PC-3 (cell line): ENCODE measurements around the gene MAMDC2. TPM values are rescaled to one million over a fixed set of nuclear protein-coding genes. Genes with fewer than 3 reads are reported as not detected.

Source experiments
- ATAC-seq: fragments of 200-7000 bp; cut with Tn5 transposase; 2 replicates; pipeline ENCODE4 v1.9.1; 2020; ENCODE audit warnings: mild to moderate bottlenecking, moderate library complexity
- BruUV-seq: library from RNA; stranded (reverse); fragments of 400-500 nt; replicated peaks from 2 replicates; lab custom pipeline; 2021; lab: Mats Ljungman, UMichigan
- CTCF ChIA-PET: fragments of 300-600 bp; sonication (Branson Sonifier 250); formaldehyde crosslinking; loops from one replicate; lab custom pipeline; 2022; ENCODE audit warnings: antibody characterized with exemption; lab: Charles Lee
- POLR2A ChIA-PET: fragments of 300-600 bp; sonication (Branson Sonifier 250); formaldehyde crosslinking; loops from one replicate; lab custom pipeline; 2022; ENCODE audit warnings: antibody characterized with exemption; ENCODE audit not compliant: unreplicated experiment; lab: Charles Lee
- DNase-seq: peaks from one replicate; pipeline ENCODE4 v3.0.0-alpha.2; 2015
- H2AFZ ChIP-seq: fragments of 300-600 bp; sonication (generic); 2 replicates; pipeline ENCODE4 v1.6.0; 2016; ENCODE audit warnings: antibody characterized with exemption, low read length
- H3F3A ChIP-seq: fragments of 300-600 bp; sonication (generic); one replicate; pipeline ENCODE4 v1.6.0; 2017; ENCODE audit warnings: antibody characterized with exemption, low read length, control low read depth, mild to moderate bottlenecking; ENCODE audit not compliant: unreplicated experiment
- H3K27ac ChIP-seq: fragments of 300-600 bp; sonication (generic); 2 replicates; pipeline ENCODE4 v1.5.1; 2016; ENCODE audit warnings: mild to moderate bottlenecking, low read length
- H3K27me3 ChIP-seq: fragments of 300-600 bp; sonication (generic); 2 replicates; pipeline ENCODE4 v1.6.1; 2016; ENCODE audit warnings: low read length, mixed read lengths
- H3K36me3 ChIP-seq: fragments of 300-600 bp; sonication (generic); 2 replicates; pipeline ENCODE4 v1.6.1; 2016; ENCODE audit warnings: low read depth, mixed run types, low read length, mixed read lengths
- H3K4me1 ChIP-seq: fragments of 300-600 bp; sonication (generic); 2 replicates; pipeline ENCODE4 v1.5.1; 2016; ENCODE audit warnings: low read length; ENCODE audit not compliant: insufficient read depth
- H3K4me2 ChIP-seq: fragments of 300-600 bp; sonication (generic); 2 replicates; pipeline ENCODE4 v1.6.0; 2016; ENCODE audit warnings: low read length
- H3K4me3 ChIP-seq: fragments of 300-600 bp; sonication (generic); 2 replicates; pipeline ENCODE4 v1.5.1; 2016; ENCODE audit warnings: mild to moderate bottlenecking, low read length, mixed read lengths
- H3K79me2 ChIP-seq: fragments of 300-600 bp; sonication (generic); 2 replicates; pipeline ENCODE4 v1.6.1; 2017; ENCODE audit warnings: low read length, mixed read lengths
- H3K9ac ChIP-seq: fragments of 300-600 bp; sonication (generic); 2 replicates; pipeline ENCODE4 v1.6.0; 2016; ENCODE audit warnings: mild to moderate bottlenecking, low read length
- H3K9me2 ChIP-seq: fragments of 300-600 bp; sonication (generic); replicated peaks from 2 replicates; pipeline ENCODE4 v1.6.1; 2016; ENCODE audit warnings: mixed run types, low read length, mixed read lengths
- H3K9me3 ChIP-seq: fragments of 300-600 bp; sonication (generic); 2 replicates; pipeline ENCODE4 v1.6.1; 2016; ENCODE audit warnings: low read length, mixed read lengths
- H4K20me1 ChIP-seq: fragments of 300-600 bp; sonication (generic); 2 replicates; pipeline ENCODE4 v1.6.1; 2016; ENCODE audit warnings: low read length, mixed read lengths
- CTCF ChIP-seq: fragments of 300-600 bp; sonication (generic); conservative IDR thresholded peaks from 2 replicates; pipeline ENCODE4 v1.5.1; 2017; ENCODE audit warnings: antibody characterized with exemption, low read depth, mild to moderate bottlenecking, low read length
- EZH2 ChIP-seq: fragments of 300-600 bp; sonication (generic); IDR thresholded peaks from one replicate; pipeline ENCODE4 v1.6.1; 2017; ENCODE audit warnings: antibody characterized with exemption, mild to moderate bottlenecking, low read length; ENCODE audit not compliant: unreplicated experiment
- EZH2phosphoT487 ChIP-seq: fragments of 300-600 bp; sonication (generic); IDR thresholded peaks from 2 replicates; pipeline ENCODE4 v1.6.1; 2018; ENCODE audit warnings: mild to moderate bottlenecking, antibody characterized with exemption, low read length, borderline replicate concordance
- intact Hi-C: fragments of 100-400 bp; cut with micrococcal nuclease; formaldehyde crosslinking; loops from 2 replicates; pipeline ENCODE4 v1.9.0; 2023
- total RNA-seq: library from RNA; depleted of rRNA; stranded (reverse); fragments of >200 nt; gene quantifications from 2 replicates; pipeline ENCODE4 v1.2.3, GENCODE V29; 2014

The MAMDC2 gene
- total RNA-seq, 1 experiment from 2014 or later = not detected

GRCh38 chr9:70145981-70146380 is 102.3 kb downstream of the MAMDC2 start:
- Histone ChIP-seq H3K9me3 (no peaks in the 10 kb centered on the region), H3K4me1 (no peaks in the 10 kb centered on the region), H3K27ac (no peak overlapping the region), H3K9me2 (no peaks in the 10 kb centered on the region), H3K27me3 (no peaks in the 10 kb centered on the region), H3K9ac (no peak overlapping the region), H2AFZ (no peak overlapping the region), H4K20me1 (no peaks in the 10 kb centered on the region), H3F3A (no peaks in the 10 kb centered on the region), H3K4me3 (no peak overlapping the region), H3K36me3 (no peaks in the 10 kb centered on the region), H3K4me2 (no peak overlapping the region), H3K79me2 (no peaks in the 10 kb centered on the region)
- no peak for TF ChIP-seq EZH2phosphoT487
- ATAC-seq = no peak
- no TSS peak for BruUV-seq
- CTCF ChIA-PET = no interaction called here
- no peak for DNase-seq
- POLR2A ChIA-PET = no interaction called here
- intact Hi-C loops = no loop called here

- H3K27me3 ChIP-seq = no peaks in the 10 kb centered on the region
- no peaks in the 10 kb centered on the region for H3K4me1 ChIP-seq
- no peaks in the 10 kb centered on the region for H3F3A ChIP-seq
- DNase-seq (no peak), ATAC-seq (no peak)
- no peak overlapping the region for H3K4me2 ChIP-seq
- no peaks in the 10 kb centered on the region for H3K9me2 ChIP-seq
- ChIA-PET POLR2A (no interaction called here), CTCF (no interaction called here)
- no peaks in the 10 kb centered on the region for H3K9me3 ChIP-seq
- no peak overlapping the region for H3K4me3 ChIP-seq
- no peak overlapping the region for H3K27ac ChIP-seq
- intact Hi-C loops = no loop called here
- no peaks in the 10 kb centered on the region for H3K79me2 ChIP-seq
- H3K9ac ChIP-seq = no peak overlapping the region
- no peak overlapping the region for H2AFZ ChIP-seq
- TF ChIP-seq CTCF (no peak), EZH2 (no peak), EZH2phosphoT487 (no peak)
- no TSS peak for BruUV-seq
- H3K36me3 ChIP-seq = no peaks in the 10 kb centered on the region
- H4K20me1 ChIP-seq = no peaks in the 10 kb centered on the region
Observed at GRCh38 chr9:70147196-70147595, 103.5 kb downstream of the MAMDC2 start.

- Histone ChIP-seq H3K27ac (no peak overlapping the region), H3K36me3 (no peaks in the 10 kb centered on the region), H3K9ac (no peak overlapping the region), H3K9me3 (no peaks in the 10 kb centered on the region), H3K9me2 (no peaks in the 10 kb centered on the region), H3K4me3 (no peak overlapping the region), H3F3A (no peaks in the 10 kb centered on the region), H3K4me2 (no peak overlapping the region), H4K20me1 (no peaks in the 10 kb centered on the region), H3K79me2 (no peaks in the 10 kb centered on the region), H3K4me1 (no peaks in the 10 kb centered on the region), H2AFZ (no peak overlapping the region), H3K27me3 (no peaks in the 10 kb centered on the region)
- no TSS peak for BruUV-seq
- intact Hi-C loops = no loop called here
- POLR2A ChIA-PET = no interaction called here
- TF ChIP-seq CTCF (0 out of 2 replicates have a peak, but pooled peaks have one; percentile 11), EZH2phosphoT487 (no peak), EZH2 (no peak)
- ATAC-seq (no peak), DNase-seq (no peak)
- CTCF ChIA-PET = no interaction called here
Observed at GRCh38 chr9:70147651-70148050, 104.0 kb downstream of the MAMDC2 start.
